ENCODE measurements around the gene DENND4C. TPM values are rescaled to one million over a fixed set of nuclear protein-coding genes. Genes with fewer than 3 reads are reported as not detected.
"Not testable (repeated sequence)": the region's sequence is repeated elsewhere in the genome, so short reads cannot be mapped to it uniquely, and the experiment has no call there.

Gene DENND4C
- total RNA-seq, 2 donors from 2014 or later, result 52.7 to 58.0 TPM

GRCh38 chr9:19410594-19410993, 180.1 kb downstream of the DENND4C start:
- no peak overlapping the region for H3K27ac ChIP-seq
- intact Hi-C loops (cut with DNase I), result no loop called here
- TF ChIP-seq POLR2A (IDR thresholded peaks at IDR 0.05), result no peak
- no peak for TF ChIP-seq CTCF (IDR thresholded peaks at IDR 0.05)
- H3K27me3 ChIP-seq, result no peaks in the 10 kb centered on the region
- no peak for DNase-seq
- no peaks in the 10 kb centered on the region for H3K36me3 ChIP-seq (replicated peaks in 1 of 2; ENCODE audit: insufficient read depth in 1 of 2, low read depth in 2 of 2)
- 90 to 94% methylated on average over 2 of the region's 2 CpGs for WGBS, 2 donors
- ATAC-seq, result no peak
- H3K4me1 ChIP-seq, result peaks cover 36% of the 10 kb centered on the region
- H3K9me3 ChIP-seq, result no peaks in the 10 kb centered on the region
- H3K4me3 ChIP-seq, result no peak overlapping the region

- Histone ChIP-seq H3K36me3 (replicated peaks in 1 of 2; ENCODE audit: insufficient read depth in 1 of 2, low read depth in 2 of 2) (no peaks in the 10 kb centered on the region), H3K4me1 (peaks cover 33% of the 10 kb centered on the region), H3K9me3 (no peaks in the 10 kb centered on the region), H3K4me3 (no peak overlapping the region), H3K27me3 (no peaks in the 10 kb centered on the region), H3K27ac (no peak overlapping the region)
- no peak for TF ChIP-seq POLR2A (IDR thresholded peaks at IDR 0.05)
- TF ChIP-seq CTCF (IDR thresholded peaks at IDR 0.05), result no peak
- peak in 1 of 4 donors; percentile 20 for DNase-seq
- ATAC-seq, result no peak
- intact Hi-C loops (cut with DNase I), result no loop called here
- WGBS, 2 donors, result 81 to 82% methylated on average over 8 of the region's 8 CpGs
These were observed 180.8 kb downstream of the DENND4C start for GRCh38 chr9:19411316-19411715.

- H3K4me3 ChIP-seq, result not testable (repeated sequence)
These were observed 183.0 kb downstream of the DENND4C start for GRCh38 chr9:19413456-19413855.

GRCh38 chr9:19416143-19416542, 185.7 kb downstream of the DENND4C start:
- no peaks in the 10 kb centered on the region for H3K27me3 ChIP-seq
- 90 to 93% methylated on average over 2 of the region's 2 CpGs for WGBS, 2 donors
- no peak overlapping the region for H3K4me3 ChIP-seq
- TF ChIP-seq CTCF (IDR thresholded peaks at IDR 0.05), result no peak
- no peak for TF ChIP-seq POLR2A (IDR thresholded peaks at IDR 0.05)
- H3K9me3 ChIP-seq, result no peaks in the 10 kb centered on the region
- H3K36me3 ChIP-seq (replicated peaks in 1 of 2; ENCODE audit: insufficient read depth in 1 of 2, low read depth in 2 of 2), result no peaks in the 10 kb centered on the region
- H3K4me1 ChIP-seq, result peaks cover 3% of the 10 kb centered on the region
- intact Hi-C loops (cut with DNase I), result no loop called here
- DNase-seq, result no peak
- ATAC-seq, result no peak
- no peak overlapping the region for H3K27ac ChIP-seq

More at GRCh38 chr9:19413456-19413855, 183.0 kb downstream of the DENND4C start:
- H3K36me3 ChIP-seq (replicated peaks in 1 of 2; ENCODE audit: insufficient read depth in 1 of 2, low read depth in 2 of 2); H3K9me3 ChIP-seq; DNase-seq; H3K27ac ChIP-seq; H3K27me3 ChIP-seq; ATAC-seq; intact Hi-C loops (cut with DNase I): not testable (repeated sequence)
- H3K4me1 ChIP-seq, result peaks cover 22% of the 10 kb centered on the region
- WGBS, 2 donors, result 61 to 94% methylated on average over 3 of the region's 3 CpGs

- DNase-seq (no peak), ATAC-seq (no peak)
- Histone ChIP-seq H3K4me1 (no peaks in the 10 kb centered on the region), H3K36me3 (replicated peaks in 1 of 2; ENCODE audit: insufficient read depth in 1 of 2, low read depth in 2 of 2) (no peaks in the 10 kb centered on the region), H3K4me3 (no peak overlapping the region), H3K27ac (no peak overlapping the region), H3K27me3 (no peaks in the 10 kb centered on the region), H3K9me3 (no peaks in the 10 kb centered on the region)
- no peak for TF ChIP-seq CTCF (IDR thresholded peaks at IDR 0.05)
- no peak for TF ChIP-seq POLR2A (IDR thresholded peaks at IDR 0.05)
- intact Hi-C loops (cut with DNase I), result no loop called here
- 100% methylated on average over 1 of the region's 1 CpG for WGBS, 2 donors
These were observed 190.4 kb downstream of the DENND4C start for GRCh38 chr9:19420877-19421276.

Other genes with a start within 250 kb of the DENND4C start
- not detected for gene SAXO1, start 197.5 kb upstream of the DENND4C start, total RNA-seq
- 10 to 100 TPM; 16.6 to 30.0 TPM for gene RRAGA, start 181.3 kb upstream of the DENND4C start, total RNA-seq
- 1 to 10 TPM; 5.3 to 5.4 TPM for gene HAUS6, start 127.8 kb upstream of the DENND4C start, total RNA-seq
- gene PLIN2, start 103.2 kb upstream of the DENND4C start, total RNA-seq, result 10 to 100 TPM; 39.2 to 88.7 TPM
- 1,000 to 10,000 TPM; 1,348 to 1,410 TPM for gene RPS6, start 149.5 kb downstream of the DENND4C start, total RNA-seq
- 1 to 10 TPM; 5.3 to 8.0 TPM for gene ACER2, start 178.3 kb downstream of the DENND4C start, total RNA-seq

Data from body of pancreas (tissue), 4 donors.